GM08714 (cell line): ENCODE results near the gene MDK.

Experiments
- H3K4me3 ChIP-seq: fragments of 200-500 bp; sonication (Bioruptor generic); 2 replicates; pipeline ENCODE4 v1.5.1; 2014; ENCODE audit warnings: mild to moderate bottlenecking, low read length, inconsistent platforms
- ZNF274 ChIP-seq: IDR thresholded peaks from 2 replicates; pipeline ENCODE4 v1.6.1; 2012; ENCODE audit warnings: mild to moderate bottlenecking, low read depth, low read length

MDK gene

GRCh38 chr11:46342239-46342638 lies 39.2 kb upstream of the MDK start:
- no peak for TF ChIP-seq ZNF274
- H3K4me3 ChIP-seq: no peak overlapping the region

DNA sequence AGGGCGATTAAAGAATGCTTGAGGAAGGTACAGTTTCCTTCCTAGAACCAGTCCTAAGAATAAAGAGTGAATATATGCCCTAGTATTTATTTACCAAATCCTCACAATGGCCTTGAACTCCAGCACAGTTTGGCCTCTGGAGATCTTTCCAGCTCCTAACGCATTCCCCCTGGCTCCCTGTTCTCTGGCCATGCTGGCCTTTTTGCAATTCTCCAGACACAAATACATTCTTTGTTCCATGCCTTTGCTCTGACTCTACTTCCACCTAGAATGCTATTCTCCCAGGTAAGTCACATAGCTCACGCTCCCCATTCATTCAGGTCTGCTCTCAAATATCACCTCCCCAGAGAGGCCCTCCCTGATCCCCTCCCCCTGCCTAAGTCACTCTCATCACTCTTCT lies 37.9 kb upstream of the MDK start:
- no peak overlapping the region for H3K4me3 ChIP-seq
- TF ChIP-seq ZNF274: no peak

- H3K4me3 ChIP-seq: peak overlapping the region; percentile 63; the same call in 1 of the 2 replicates
- TF ChIP-seq ZNF274: no peak
Measured at GRCh38 chr11:46345131-46345597, 36.3 kb upstream of the MDK start.

DNA sequence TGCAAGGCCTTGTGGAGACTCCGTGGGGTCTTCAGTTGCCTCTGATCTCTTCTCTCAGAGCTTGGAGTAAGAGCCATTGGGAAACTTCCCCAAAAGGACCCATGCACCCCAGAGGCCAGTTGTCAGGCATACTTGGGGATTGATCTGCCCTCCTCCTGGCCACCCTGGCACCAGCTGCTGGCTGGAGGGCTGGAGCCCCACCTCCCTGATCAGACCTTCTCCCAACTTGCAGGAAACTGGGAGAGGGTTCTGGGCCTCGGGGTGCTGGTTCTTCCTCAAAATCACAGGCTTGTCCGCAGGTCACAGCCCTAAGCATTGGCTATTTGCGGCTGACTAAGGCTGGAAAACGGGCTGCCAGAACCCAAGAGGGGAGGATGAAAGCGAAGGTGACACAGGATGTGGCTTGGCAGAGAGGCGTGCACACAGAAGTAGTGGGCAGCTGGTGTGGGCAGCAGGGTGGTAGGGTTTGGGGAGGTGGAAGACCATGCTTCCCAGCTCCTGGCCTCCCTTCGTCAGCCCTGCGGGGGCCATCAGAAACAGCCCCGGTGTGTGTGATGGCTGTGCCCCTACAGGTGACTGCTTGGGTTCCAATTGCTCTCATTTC lies 35.5 kb upstream of the MDK start:
- peak overlapping the region; percentile 63; the same call in 1 of the 2 replicates for H3K4me3 ChIP-seq
- no peak for TF ChIP-seq ZNF274

- peak within 1 kb of the TSS; percentile 85 for H3K4me3 ChIP-seq
- TF ChIP-seq ZNF274: no peak
Measured at GRCh38 chr11:46346886-46347636, 34.4 kb upstream of the MDK start, which contains the start of gene DGKZ. TSS of gene DGKZ (plus strand) at chr11:46347463. CDS start at chr11:46347660, 197 bp downstream.

DNA sequence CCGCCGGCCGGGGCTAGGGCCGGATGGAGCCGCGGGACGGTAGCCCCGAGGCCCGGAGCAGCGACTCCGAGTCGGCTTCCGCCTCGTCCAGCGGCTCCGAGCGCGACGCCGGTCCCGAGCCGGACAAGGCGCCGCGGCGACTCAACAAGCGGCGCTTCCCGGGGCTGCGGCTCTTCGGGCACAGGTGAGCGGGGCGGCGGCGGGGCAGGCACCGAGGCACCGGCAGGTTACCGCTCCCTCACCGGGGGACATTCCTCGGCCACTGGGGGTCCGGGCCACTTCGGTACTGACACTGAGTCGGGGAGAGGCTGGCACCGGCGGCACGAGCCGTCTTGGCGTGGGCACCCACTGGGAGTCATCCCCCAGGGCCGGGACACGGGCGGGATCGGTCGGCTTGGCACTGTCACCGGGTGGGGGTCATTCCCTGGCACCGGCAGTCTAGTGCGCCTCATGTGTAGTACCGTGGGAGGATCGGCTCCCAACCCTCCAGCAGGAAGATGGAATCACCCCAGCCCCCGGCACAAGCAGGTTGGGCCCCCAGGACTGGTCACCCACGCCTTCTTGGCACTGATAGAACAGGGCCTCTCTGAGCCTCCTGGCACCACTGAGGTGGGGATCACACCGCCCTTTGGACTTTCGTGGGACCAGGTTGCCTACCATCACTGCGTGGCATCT lies 33.7 kb upstream of the MDK start:
- peak overlapping the region; percentile 85 for H3K4me3 ChIP-seq
- TF ChIP-seq ZNF274: no peak

- TF ChIP-seq ZNF274: no peak
- peak overlapping the region; percentile 85 for H3K4me3 ChIP-seq
Measured at GRCh38 chr11:46348566-46349401, 32.7 kb upstream of the MDK start.

DNA sequence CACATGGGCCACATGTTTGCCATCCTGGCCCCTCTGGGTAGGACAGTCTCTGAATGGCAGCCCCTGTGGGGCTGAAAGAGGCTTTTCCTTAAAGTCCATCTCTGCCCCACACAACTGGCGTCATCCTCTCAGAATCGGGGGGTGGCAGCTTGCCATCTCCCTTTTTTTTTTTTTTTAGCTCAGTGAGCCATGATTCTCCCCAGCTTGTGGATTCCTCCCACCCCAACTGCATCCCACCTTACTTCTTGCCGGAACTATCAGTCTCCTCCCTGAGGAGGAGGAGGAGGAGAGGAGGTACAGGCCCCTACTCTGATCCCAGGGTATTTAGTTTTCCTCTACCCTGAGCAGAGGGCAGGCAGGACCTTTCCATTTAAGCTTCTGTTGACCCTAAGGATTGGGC lies 30.8 kb upstream of the MDK start:
- TF ChIP-seq ZNF274: no peak
- no peak overlapping the region for H3K4me3 ChIP-seq

GRCh38 chr11:46351148-46351547 lies 30.3 kb upstream of the MDK start:
- H3K4me3 ChIP-seq: no peak overlapping the region
- no peak for TF ChIP-seq ZNF274

GRCh38 chr11:46351606-46352005 lies 29.9 kb upstream of the MDK start:
- no peak overlapping the region for H3K4me3 ChIP-seq
- no peak for TF ChIP-seq ZNF274

DNA sequence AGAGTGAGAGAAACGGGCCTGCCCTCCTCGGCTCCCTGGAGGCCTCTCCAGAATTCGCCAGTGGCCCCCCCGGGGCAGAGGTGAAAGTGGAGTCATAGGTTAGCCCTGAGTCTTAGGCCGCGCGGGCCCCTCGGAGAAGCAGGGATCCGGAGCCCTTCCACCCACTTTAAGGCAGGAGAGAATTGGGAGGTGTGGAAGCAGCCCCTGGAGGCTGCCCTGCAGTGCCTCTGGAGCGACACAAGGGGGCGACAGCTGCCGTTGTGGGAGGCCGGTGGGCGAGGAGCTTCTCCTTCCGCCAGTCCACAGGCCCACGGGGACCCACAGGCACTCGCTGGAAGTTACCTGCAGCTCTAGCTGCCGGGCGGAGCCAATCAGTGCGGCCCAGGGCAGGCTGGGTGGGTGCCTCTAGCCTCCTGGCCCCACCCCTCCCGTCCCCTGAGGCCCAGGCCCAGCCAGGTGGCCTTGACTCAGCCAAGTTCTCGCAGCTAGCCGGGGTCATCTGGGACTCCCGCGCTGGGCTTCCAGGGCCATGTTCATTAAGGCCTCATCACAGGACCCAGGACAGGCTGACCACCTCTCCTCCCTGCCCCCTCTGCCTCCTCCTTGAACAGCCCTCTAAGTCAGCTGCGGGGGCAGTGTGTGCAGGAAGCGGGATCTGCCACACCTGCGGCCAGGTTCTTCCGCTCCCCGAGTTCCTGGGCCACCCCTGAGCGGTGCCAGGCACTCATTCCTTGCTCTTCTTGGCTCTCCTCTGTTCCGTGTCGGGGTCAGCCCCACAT lies 29.2 kb upstream of the MDK start:
- TF ChIP-seq ZNF274: no peak
- H3K4me3 ChIP-seq: no peak overlapping the region

GRCh38 chr11:46353698-46354097 lies 27.8 kb upstream of the MDK start:
- TF ChIP-seq ZNF274: no peak
- H3K4me3 ChIP-seq: no peak overlapping the region

GRCh38 chr11:46356924-46357482 lies 24.5 kb upstream of the MDK start:
- TF ChIP-seq ZNF274: no peak
- H3K4me3 ChIP-seq: no peak overlapping the region
